Mammary epithelial cell (primary cell): Measurements from ENCODE around the gene KLHL6.

ENCODE experiments used
- CTCF ChIP-seq, 2 donors: IDR thresholded peaks in 1 of 2; conservative IDR thresholded peaks in 1 of 2; 2 replicates each; pipeline ENCODE4 v1.5.1; 2011 to 2012; ENCODE audit warnings: inconsistent platforms in 2 of 2, low read length in 2 of 2, mild to moderate bottlenecking in 2 of 2, control low read depth in 1 of 2, low read depth in 1 of 2; ENCODE audit not compliant: insufficient read depth in 1 of 2; ENCODE audit errors: extremely low read depth in 1 of 2
- EZH2 ChIP-seq: IDR thresholded peaks from 2 replicates; pipeline ENCODE4 v1.6.1; 2012; ENCODE audit warnings: low read length, inconsistent platforms, borderline replicate concordance

DNA sequence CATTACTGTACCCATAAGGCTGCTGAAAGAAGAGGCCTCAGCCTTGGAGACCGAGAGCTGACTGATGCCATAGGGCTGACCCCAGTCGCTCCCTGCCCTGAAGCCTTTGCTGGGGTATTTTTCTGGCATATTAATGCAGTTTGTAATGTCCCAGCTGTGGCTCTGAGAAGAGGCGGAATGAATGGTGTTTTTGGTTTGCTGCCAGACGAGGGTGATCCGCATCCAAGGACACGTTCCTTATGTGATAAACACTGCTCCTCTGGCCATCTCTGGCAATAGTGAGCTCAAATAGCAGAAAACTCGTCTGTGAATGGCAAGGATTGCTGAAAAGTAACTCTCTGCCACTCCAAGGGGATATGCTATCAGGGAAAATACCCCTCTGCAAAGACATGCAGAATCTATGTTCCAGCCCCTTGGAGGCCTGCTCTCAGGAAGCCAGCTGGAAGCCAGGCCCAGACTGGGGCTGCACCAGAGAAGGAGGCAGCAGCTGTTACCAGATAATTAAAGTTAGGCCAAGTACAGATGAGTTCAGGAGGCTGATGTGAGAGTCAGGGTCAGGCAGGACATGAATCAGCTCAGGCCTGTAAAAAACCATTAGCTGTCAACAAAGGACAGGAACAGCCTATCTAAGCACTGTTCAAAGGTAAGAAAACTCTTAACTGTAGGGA, 28.9 kb upstream of the KLHL6 start:
- TF ChIP-seq CTCF (conservative IDR thresholded peaks at IDR 0.05 in 1 of 2, IDR thresholded peaks at IDR 0.05 in 1 of 2; ENCODE audit: extremely low read depth in 1 of 2, insufficient read depth in 1 of 2, low read depth in 1 of 2, low read length in 2 of 2), result no peak
- TF ChIP-seq EZH2, result no peak
